Duodenal mucosa (tissue), 2 donors: ENCODE results near the gene FTH1.
"Not testable (repeated sequence)": the region's sequence is repeated elsewhere in the genome, so short reads cannot be mapped to it uniquely, and the experiment has no call there.

ENCODE experiments used
- H3K27ac ChIP-seq: one replicate; pipeline ENCODE4 v1.7.0; 2013; ENCODE audit warnings: low read depth, low read length
- H3K27me3 ChIP-seq, 2 donors: one replicate each; pipeline ENCODE4 v1.7.0; 2013; ENCODE audit warnings: low read length in 2 of 2, control low read depth in 1 of 2; ENCODE audit not compliant: insufficient read depth in 2 of 2, control insufficient read depth in 1 of 2
- H3K36me3 ChIP-seq, 2 donors: one replicate each; pipeline ENCODE4 v1.7.0; 2013; ENCODE audit warnings: low read length in 2 of 2, control low read depth in 1 of 2; ENCODE audit not compliant: insufficient read depth in 2 of 2, control insufficient read depth in 1 of 2
- H3K4me1 ChIP-seq, 2 donors: one replicate each; pipeline ENCODE4 v1.7.0; 2013; ENCODE audit warnings: low read length in 2 of 2, control low read depth in 1 of 2; ENCODE audit not compliant: insufficient read depth in 2 of 2, control insufficient read depth in 1 of 2
- H3K4me3 ChIP-seq, 2 donors: one replicate each; pipeline ENCODE4 v1.7.0; 2013; ENCODE audit warnings: low read length in 2 of 2, low read depth in 1 of 2
- H3K9ac ChIP-seq, 2 donors: one replicate each; pipeline ENCODE4 v1.7.0; 2013; ENCODE audit warnings: low read length in 2 of 2, low read depth in 1 of 2
- H3K9me3 ChIP-seq, 2 donors: one replicate each; pipeline ENCODE4 v1.7.0; 2013; ENCODE audit warnings: low read length in 2 of 2, control low read depth in 1 of 2; ENCODE audit not compliant: control insufficient read depth in 1 of 2

FTH1 gene

DNA sequence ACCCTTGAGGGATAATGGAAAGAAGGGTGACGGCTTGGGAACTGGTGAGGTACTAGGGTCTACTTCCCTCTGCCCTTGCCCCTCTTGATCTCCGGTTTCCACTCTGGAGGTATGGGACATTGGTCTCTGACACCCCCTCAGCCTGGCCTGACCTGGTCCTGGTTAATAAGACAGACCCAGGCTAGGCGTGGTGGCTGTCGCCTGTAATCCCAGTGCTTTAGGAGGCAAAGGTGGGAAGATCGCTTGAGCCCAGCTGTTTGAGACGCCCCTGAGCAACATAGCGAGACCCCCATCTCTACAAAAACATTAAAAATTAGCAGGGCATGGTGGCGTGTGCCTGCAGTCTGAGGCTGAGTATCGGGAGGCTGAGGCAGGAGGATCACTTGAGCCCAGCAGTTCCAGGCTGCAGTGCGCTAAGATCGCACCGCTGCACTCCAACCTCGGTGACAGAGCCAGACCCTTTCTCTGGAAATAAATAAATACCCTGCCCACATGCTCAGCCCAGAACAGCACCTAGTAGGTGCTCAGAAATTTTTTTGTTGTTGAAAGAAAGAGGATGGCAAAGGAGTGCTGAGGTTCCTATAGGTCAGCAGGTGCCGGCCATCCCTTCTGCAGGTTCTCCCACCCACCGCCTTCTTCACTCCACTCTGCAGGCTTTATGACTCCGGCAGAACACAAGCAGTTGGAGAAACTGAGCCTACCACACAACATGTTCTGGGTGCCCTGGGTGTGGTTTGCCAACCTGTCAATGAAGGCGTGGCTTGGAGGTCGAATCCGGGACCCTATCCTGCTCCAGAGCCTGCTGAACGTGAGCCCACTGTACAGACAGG lies 11.0 kb downstream of the FTH1 start:
- no peak overlapping the region for H3K27ac ChIP-seq
- peaks cover 22 to 26% of the 10 kb centered on the region in 2 donors for H3K4me1 ChIP-seq
- H3K4me3 ChIP-seq = peak overlapping the region; percentile 29 to 53
- H3K9ac ChIP-seq = peak overlapping the region in 1 of 2 donors; percentile 43
- no peaks in the 10 kb centered on the region for H3K9me3 ChIP-seq
- H3K27me3 ChIP-seq = peaks cover 0 to 5% of the 10 kb centered on the region in 2 donors
- peaks cover 0 to 8% of the 10 kb centered on the region in 2 donors for H3K36me3 ChIP-seq

DNA sequence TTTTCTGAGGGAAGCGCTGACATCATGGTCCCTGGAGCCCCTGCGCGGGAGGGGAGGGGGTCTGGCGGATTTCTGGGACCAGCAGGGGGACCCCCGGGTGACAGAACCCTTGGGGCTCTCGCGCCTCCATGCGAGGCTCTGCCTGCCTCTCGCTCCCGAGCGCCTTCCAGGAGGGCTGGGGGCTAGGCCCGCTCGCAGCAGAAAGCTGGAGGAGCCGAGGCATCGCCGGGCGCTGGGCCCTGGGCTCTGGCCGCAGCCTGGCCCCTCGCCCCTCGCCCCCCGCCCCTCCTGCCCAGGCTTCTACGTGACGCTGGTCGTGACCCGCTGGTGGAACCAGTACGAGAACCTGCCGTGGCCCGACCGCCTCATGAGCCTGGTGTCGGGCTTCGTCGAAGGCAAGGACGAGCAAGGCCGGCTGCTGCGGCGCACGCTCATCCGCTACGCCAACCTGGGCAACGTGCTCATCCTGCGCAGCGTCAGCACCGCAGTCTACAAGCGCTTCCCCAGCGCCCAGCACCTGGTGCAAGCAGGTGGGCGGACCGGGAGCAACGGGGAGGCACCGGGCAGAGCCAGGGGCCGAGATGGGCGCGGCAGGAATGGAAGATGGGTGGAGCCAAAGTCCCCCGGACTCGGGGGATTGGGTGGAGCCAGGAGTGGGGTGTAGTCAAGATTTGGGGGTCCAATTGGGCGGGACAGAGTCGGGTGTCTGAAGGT lies 11.9 kb downstream of the FTH1 start:
- Histone ChIP-seq H3K36me3 (peaks cover 0 to 8% of the 10 kb centered on the region in 2 donors), H3K9me3 (no peaks in the 10 kb centered on the region), H3K9ac (peak overlapping the region; percentile 25 to 43), H3K4me3 (peak overlapping the region; percentile 29 to 53), H3K27me3 (peaks cover 0 to 5% of the 10 kb centered on the region in 2 donors), H3K4me1 (peaks cover 18 to 20% of the 10 kb centered on the region in 2 donors), H3K27ac (no peak overlapping the region)

DNA sequence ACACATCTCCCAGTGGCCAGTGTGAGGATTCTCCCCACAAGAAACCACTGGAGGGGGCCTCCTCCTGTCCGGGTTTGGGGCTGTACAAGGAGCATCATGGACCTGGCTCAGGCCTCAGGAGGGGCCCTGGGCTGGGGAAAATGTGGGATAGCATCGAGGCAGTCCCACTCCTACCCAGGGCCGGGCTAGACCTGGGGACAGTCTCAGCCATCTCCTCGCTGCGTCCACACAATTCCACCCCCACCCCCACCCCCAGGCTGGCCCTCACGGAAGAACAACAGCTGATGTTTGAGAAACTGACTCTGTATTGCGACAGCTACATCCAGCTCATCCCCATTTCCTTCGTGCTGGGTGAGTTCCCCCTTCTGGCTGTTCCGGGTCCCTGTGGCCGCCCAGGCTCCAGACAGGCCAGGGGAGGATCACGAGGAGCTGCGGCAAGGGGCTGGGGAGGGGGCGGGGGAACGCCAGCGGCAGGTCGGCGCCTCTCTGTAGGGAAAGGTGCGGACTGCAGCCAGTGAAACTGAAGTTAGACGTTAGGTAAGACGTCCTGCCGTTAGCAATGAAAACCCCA lies 12.5 kb downstream of the FTH1 start:
- Histone ChIP-seq H3K4me1 (peaks cover 17 to 19% of the 10 kb centered on the region in 2 donors), H3K4me3 (peak overlapping the region in 1 of 2 donors; percentile 53), H3K36me3 (peaks cover 0 to 8% of the 10 kb centered on the region in 2 donors), H3K27me3 (peaks cover 0 to 5% of the 10 kb centered on the region in 2 donors), H3K9me3 (no peaks in the 10 kb centered on the region), H3K9ac (peak overlapping the region; percentile 33 to 43), H3K27ac (peak overlapping the region; percentile 62)

DNA sequence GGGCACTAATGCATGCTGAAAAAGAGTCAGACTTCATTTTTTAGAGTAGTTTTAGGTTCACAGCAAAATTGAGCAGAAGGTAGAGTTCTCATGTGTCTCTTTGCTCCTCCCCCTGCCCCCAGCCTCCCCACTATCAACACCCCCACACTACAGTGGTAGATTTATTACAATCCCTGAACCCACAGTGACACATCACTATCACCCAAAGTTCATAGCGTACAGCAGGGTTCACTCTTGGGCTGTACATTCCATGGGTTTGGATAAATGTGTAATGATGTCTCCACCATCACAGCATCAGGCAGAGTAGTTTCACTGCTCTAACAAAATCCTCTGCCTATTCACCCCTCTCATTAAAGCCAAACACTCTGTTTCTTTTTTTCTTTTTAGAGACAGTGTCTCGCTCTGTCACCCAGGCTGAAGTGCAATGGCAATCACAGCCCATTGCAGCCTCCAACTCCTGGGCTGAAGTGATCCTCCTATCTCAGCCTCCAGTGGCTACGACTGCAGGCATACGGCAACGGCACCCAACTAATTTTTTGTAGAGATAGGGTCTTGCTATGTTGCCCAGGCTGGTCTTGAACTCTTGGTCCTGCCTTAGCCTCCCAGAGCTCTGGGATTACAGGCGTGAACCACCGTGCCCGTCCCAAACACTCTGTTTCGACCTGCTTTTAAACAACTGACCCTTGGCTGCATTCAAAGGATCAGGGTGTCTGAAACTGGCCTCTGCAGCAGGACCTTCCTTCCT lies 13.2 kb downstream of the FTH1 start:
- Histone ChIP-seq H3K36me3 (peaks cover 0 to 6% of the 10 kb centered on the region in 2 donors), H3K9ac (no peak overlapping the region), H3K4me3 (no peak overlapping the region), H3K9me3 (no peaks in the 10 kb centered on the region), H3K27me3 (peaks cover 0 to 5% of the 10 kb centered on the region in 2 donors), H3K4me1 (peaks cover 14 to 15% of the 10 kb centered on the region in 2 donors), H3K27ac (no peak overlapping the region)

DNA sequence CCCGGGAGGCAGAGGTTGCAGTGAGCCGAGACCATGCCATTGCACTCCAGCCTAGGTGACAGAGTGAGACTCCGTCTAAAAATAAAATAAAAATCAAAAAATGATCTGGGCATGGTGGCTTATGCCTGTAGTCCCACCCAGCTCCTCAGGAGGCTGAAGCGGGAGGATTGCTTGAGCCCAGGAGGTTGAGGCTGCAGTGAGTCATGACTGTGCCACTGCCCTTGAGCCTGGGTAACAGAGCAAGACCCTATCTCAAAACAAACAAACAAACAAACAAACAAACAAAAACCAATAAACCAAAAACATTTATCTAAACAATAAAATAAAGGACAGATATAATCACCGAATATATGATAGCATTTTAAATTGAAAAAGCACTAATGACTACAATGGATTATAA lies 13.8 kb downstream of the FTH1 start:
- not testable (repeated sequence) for H3K36me3 ChIP-seq, H3K4me3 ChIP-seq, H3K27ac ChIP-seq, H3K27me3 ChIP-seq, H3K9ac ChIP-seq, H3K9me3 ChIP-seq
- peaks cover 8 to 12% of the 10 kb centered on the region in 2 donors for H3K4me1 ChIP-seq

DNA sequence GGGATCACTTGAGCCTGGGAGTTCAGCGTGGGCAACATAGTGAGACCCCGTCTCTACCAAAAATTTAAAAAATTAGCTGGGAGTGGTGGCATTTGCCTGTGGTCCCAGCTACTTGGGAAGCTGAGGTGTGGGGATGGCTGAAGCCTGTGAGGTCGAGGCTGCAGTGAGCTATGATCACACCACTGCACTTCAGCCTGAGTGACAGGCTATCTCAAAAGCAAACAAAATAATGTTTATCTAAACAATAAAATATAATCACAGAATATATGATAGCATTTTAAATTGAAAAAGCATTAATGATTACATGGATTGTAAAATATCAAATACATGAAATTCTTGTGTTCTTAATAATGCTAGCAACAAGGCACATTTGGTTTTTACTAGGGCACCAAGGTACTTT lies 14.6 kb downstream of the FTH1 start:
- peaks cover 8 to 17% of the 10 kb centered on the region in 2 donors for H3K4me1 ChIP-seq
- peaks cover 0 to 5% of the 10 kb centered on the region in 2 donors for H3K27me3 ChIP-seq
- H3K36me3 ChIP-seq = peaks cover 0 to 4% of the 10 kb centered on the region in 2 donors
- no peak overlapping the region for H3K27ac ChIP-seq
- H3K9me3 ChIP-seq = no peaks in the 10 kb centered on the region
- no peak overlapping the region for H3K9ac ChIP-seq
- no peak overlapping the region for H3K4me3 ChIP-seq

DNA sequence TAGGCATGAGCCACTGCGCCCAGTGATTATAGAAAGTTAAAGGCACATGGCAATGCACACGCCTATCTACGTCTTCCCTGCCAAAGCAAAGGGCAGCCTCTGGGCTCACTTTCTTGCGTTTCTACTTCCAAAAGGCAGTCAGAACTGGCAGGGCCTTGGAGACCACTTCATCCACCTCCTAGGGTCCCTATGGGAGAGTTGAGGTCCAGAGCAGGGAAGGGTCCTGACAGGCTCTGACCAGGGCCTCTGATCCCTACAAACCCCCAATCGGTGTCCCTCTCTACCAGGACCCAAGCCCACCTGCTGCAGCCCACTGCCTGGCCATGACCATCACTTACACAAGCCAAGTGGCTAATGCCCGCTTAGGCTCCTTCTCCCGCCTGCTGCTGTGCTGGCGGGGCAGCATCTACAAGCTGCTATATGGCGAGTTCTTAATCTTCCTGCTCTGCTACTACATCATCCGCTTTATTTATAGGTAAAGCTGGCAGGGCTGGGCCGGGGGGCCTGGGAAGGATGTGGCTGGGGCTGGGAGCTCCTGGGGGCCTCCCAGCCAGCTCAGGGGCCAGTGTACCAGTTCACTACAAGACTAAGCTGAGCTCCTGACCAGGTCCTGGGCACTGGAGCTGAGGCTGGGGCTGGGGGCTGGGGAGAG lies 15.8 kb downstream of the FTH1 start:
- Histone ChIP-seq H3K9me3 (no peaks in the 10 kb centered on the region), H3K4me1 (peaks cover 8 to 19% of the 10 kb centered on the region in 2 donors), H3K27me3 (peaks cover 0 to 5% of the 10 kb centered on the region in 2 donors), H3K4me3 (no peak overlapping the region), H3K9ac (no peak overlapping the region), H3K27ac (no peak overlapping the region), H3K36me3 (no peaks in the 10 kb centered on the region)

DNA sequence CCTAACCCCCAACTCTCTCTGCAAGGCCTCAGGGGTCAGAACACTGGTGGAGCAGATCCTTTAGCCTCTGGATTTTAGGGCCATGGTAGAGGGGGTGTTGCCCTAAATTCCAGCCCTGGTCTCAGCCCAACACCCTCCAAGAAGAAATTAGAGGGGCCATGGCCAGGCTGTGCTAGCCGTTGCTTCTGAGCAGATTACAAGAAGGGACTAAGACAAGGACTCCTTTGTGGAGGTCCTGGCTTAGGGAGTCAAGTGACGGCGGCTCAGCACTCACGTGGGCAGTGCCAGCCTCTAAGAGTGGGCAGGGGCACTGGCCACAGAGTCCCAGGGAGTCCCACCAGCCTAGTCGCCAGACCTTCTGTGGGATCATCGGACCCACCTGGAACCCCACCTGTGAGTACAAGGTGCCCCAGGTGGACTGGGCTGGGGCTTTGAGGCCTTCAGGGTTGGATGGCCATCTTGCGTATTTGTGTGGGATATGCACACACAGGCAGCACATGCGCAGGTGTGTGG lies 17.3 kb downstream of the FTH1 start, which contains the start of gene BEST1:
Gene BEST1 (plus strand): TSS at position 317 of the 513 bp plus-strand sequence. CDS start 1,456 bp downstream, outside the sequence.
- Histone ChIP-seq H3K4me1 (peaks cover 0 to 10% of the 10 kb centered on the region in 2 donors), H3K27me3 (peaks cover 0 to 4% of the 10 kb centered on the region in 2 donors), H3K9ac (peak within 1 kb of the TSS in 1 of 2 donors; percentile 43), H3K36me3 (no peaks in the 10 kb centered on the region), H3K27ac (peak within 1 kb of the TSS; percentile 32), H3K4me3 (no peak within 1 kb of the TSS), H3K9me3 (no peaks in the 10 kb centered on the region)
